CD4-positive, CD25-positive, alpha-beta regulatory T cell (primary cell): ENCODE measurements around the gene SATB2. TPM values are rescaled to one million over a fixed set of nuclear protein-coding genes. Genes with fewer than 3 reads are reported as not detected.

Experiments used
- ATAC-seq, 2 donors: fragments of 150-1000 bp; cut with Tn5 transposase; one replicate each; pipeline ENCODE4 v1.10.0; 2021; ENCODE audit warnings: low read depth in 2 of 2, moderate number of reproducible peaks in 2 of 2, moderate library complexity in 1 of 2
- DNase-seq, 3 donors: peaks; one replicate each; pipeline versions ENCODE4 v3.0.0 to v3.0.0-alpha.2; 2012 to 2022; ENCODE audit warnings: mixed read lengths in 1 of 3
- H3K27ac ChIP-seq: one replicate; pipeline ENCODE4 v1.7.0; 2013; ENCODE audit warnings: mild to moderate bottlenecking, low read length; ENCODE audit not compliant: insufficient read depth, poor library complexity, severe bottlenecking
- H3K27me3 ChIP-seq: one replicate; pipeline ENCODE4 v1.7.0; 2013; ENCODE audit warnings: low read length; ENCODE audit not compliant: control insufficient read depth, insufficient read depth
- H3K36me3 ChIP-seq: one replicate; pipeline ENCODE4 v1.7.0; 2013; ENCODE audit warnings: mild to moderate bottlenecking, low read length, moderate library complexity; ENCODE audit not compliant: control insufficient read depth, insufficient read depth
- H3K4me1 ChIP-seq: 2 replicates; pipeline ENCODE4 v1.7.0; 2013; ENCODE audit warnings: mild to moderate bottlenecking, low read length; ENCODE audit not compliant: insufficient read depth, control insufficient read depth, poor library complexity, severe bottlenecking
- H3K4me3 ChIP-seq: one replicate; pipeline ENCODE4 v1.7.0; 2013; ENCODE audit warnings: low read depth, mild to moderate bottlenecking, low read length, moderate library complexity
- H3K9me3 ChIP-seq, 2 experiments: 1 replicate in 1 of 2; 2 replicates in 1 of 2; pipeline ENCODE4 v1.7.0; 2013; ENCODE audit warnings: low read length in 2 of 2, mild to moderate bottlenecking in 1 of 2, moderate library complexity in 1 of 2; ENCODE audit not compliant: control insufficient read depth in 2 of 2
- H3K27ac Mint-ChIP-seq, 3 donors: one replicate each; pipeline ENCODE4 v1.8.0; 2020 to 2022; ENCODE audit warnings: mild to moderate bottlenecking in 3 of 3, mixed read lengths in 3 of 3, moderate library complexity in 2 of 3
- H3K27me3 Mint-ChIP-seq: one replicate; pipeline ENCODE4 v1.8.0; 2022; ENCODE audit warnings: mild to moderate bottlenecking, mixed read lengths
- H3K36me3 Mint-ChIP-seq: one replicate; pipeline ENCODE4 v1.8.0; 2020; ENCODE audit warnings: mixed read lengths
- H3K4me1 Mint-ChIP-seq, 4 donors: one replicate each; pipeline ENCODE4 v1.8.0; 2020 to 2022; ENCODE audit warnings: mixed read lengths in 4 of 4, mild to moderate bottlenecking in 1 of 4
- H3K4me3 Mint-ChIP-seq, 4 donors: one replicate each; pipeline ENCODE4 v1.8.0; 2020 to 2022; ENCODE audit warnings: mild to moderate bottlenecking in 4 of 4, mixed read lengths in 4 of 4, moderate library complexity in 3 of 4
- H3K9me3 Mint-ChIP-seq, 7 donors: one replicate each; pipeline ENCODE4 v1.8.0; 2020 to 2022; ENCODE audit warnings: mixed read lengths in 7 of 7, mild to moderate bottlenecking in 3 of 7, moderate library complexity in 2 of 7
- polyA plus RNA-seq, 4 donors: library from polyadenylated mRNA; unstranded; fragments of 300-500 nt; fragmentation: Illumina TruSeq; gene quantifications; one replicate each; pipeline ENCODE4 v1.2.3, GENCODE V29; 2021
- total RNA-seq: library from RNA; stranded (reverse); gene quantifications from one replicate; pipeline ENCODE4 v1.2.3, GENCODE V29; 2022

SATB2 gene
- total and polyA plus RNA-seq, 5 donors from 2014 or later: 0.05 TPM; not detected in 4

GRCh38 chr2:199430214-199430613 is 27.5 kb downstream of the SATB2 start:
- no peak overlapping the region for H3K27ac Mint-ChIP-seq
- no peak overlapping the region for H3K4me3 Mint-ChIP-seq
- Histone ChIP-seq H3K4me1 (no peaks in the 10 kb centered on the region), H3K27ac (no peak overlapping the region), H3K4me3 (no peak overlapping the region), H3K27me3 (peaks cover 4% of the 10 kb centered on the region), H3K36me3 (no peaks in the 10 kb centered on the region), H3K9me3 (no peaks in the 10 kb centered on the region)
- peaks cover 5% of the 10 kb centered on the region for H3K27me3 Mint-ChIP-seq
- no peaks in the 10 kb centered on the region for H3K9me3 Mint-ChIP-seq
- no peaks in the 10 kb centered on the region for H3K4me1 Mint-ChIP-seq
- ATAC-seq (no peak), DNase-seq (no peak)
- no peaks in the 10 kb centered on the region for H3K36me3 Mint-ChIP-seq

- H3K4me3 ChIP-seq: no peak overlapping the region
- DNase-seq: no peak
- Mint-ChIP-seq H3K36me3 (no peaks in the 10 kb centered on the region), H3K9me3 (no peaks in the 10 kb centered on the region), H3K4me3 (no peak overlapping the region), H3K27ac (no peak overlapping the region), H3K27me3 (peaks cover 9% of the 10 kb centered on the region), H3K4me1 (no peaks in the 10 kb centered on the region)
- H3K9me3 ChIP-seq: no peaks in the 10 kb centered on the region
- ATAC-seq: no peak
- H3K27ac ChIP-seq: no peak overlapping the region
- no peaks in the 10 kb centered on the region for H3K36me3 ChIP-seq
- H3K4me1 ChIP-seq: no peaks in the 10 kb centered on the region
- H3K27me3 ChIP-seq: peaks cover under 1% of the 10 kb centered on the region
Observed at GRCh38 chr2:199428291-199428690, 29.4 kb downstream of the SATB2 start.

DNA sequence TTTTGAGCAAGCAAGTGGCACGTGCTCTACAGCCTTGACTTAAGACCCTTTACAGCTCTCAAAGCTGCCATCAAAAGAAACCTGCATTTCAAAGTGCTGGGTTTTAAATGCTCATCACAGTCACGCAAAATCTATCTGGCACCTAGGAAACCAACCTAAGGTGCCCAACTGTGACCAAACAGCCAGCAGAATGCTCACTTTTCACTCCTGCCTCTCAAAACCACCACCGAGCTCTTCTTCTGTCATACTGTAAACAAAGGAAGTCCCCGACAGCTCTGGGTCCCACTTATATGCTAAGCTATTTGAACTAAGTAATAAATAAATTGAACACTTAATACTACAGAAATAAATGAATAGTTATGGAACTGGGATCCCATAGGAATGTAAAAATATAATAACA is 33.6 kb downstream of the SATB2 start:
- Histone ChIP-seq H3K27me3 (peaks cover 4% of the 10 kb centered on the region), H3K9me3 (no peaks in the 10 kb centered on the region), H3K4me1 (no peaks in the 10 kb centered on the region), H3K27ac (no peak overlapping the region), H3K4me3 (no peak overlapping the region), H3K36me3 (no peaks in the 10 kb centered on the region)
- Mint-ChIP-seq H3K4me3 (no peak overlapping the region), H3K9me3 (no peaks in the 10 kb centered on the region), H3K27me3 (peaks cover 4% of the 10 kb centered on the region), H3K36me3 (no peaks in the 10 kb centered on the region), H3K27ac (no peak overlapping the region), H3K4me1 (no peaks in the 10 kb centered on the region)
- ATAC-seq (no peak), DNase-seq (no peak)

DNA sequence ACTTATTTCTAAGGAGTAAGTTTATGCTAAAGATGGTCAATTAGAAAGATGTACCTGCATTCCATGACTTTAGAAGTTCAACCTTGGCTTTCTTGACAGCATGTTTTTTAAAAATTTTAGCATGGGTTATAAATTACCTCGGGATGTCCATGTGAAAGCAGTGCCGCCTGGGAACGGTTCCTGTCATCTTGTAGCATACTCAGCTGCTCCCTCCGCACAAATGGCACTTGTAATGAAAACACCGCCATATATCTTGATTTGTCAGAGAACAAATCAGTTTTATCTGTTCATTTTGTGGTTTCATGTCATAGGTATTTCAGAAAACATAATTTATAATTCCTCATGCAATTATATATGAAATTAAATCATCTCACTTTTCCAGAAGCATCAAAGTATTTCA is 38.3 kb downstream of the SATB2 start:
- Mint-ChIP-seq H3K36me3 (no peaks in the 10 kb centered on the region), H3K9me3 (peaks cover 0 to 2% (median 0%) of the 10 kb centered on the region in 7 donors), H3K27me3 (peaks cover 4% of the 10 kb centered on the region), H3K27ac (no peak overlapping the region), H3K4me1 (no peaks in the 10 kb centered on the region), H3K4me3 (no peak overlapping the region)
- H3K27me3 ChIP-seq: peaks cover 4% of the 10 kb centered on the region
- H3K4me3 ChIP-seq: no peak overlapping the region
- no peaks in the 10 kb centered on the region for H3K9me3 ChIP-seq
- no peaks in the 10 kb centered on the region for H3K4me1 ChIP-seq
- ATAC-seq (no peak), DNase-seq (no peak)
- no peak overlapping the region for H3K27ac ChIP-seq
- no peaks in the 10 kb centered on the region for H3K36me3 ChIP-seq

GRCh38 chr2:199414465-199414864 is 43.3 kb downstream of the SATB2 start:
- Mint-ChIP-seq H3K36me3 (no peaks in the 10 kb centered on the region), H3K9me3 (peaks cover 0 to 2% (median 0%) of the 10 kb centered on the region in 7 donors), H3K27ac (no peak overlapping the region), H3K4me3 (no peak overlapping the region), H3K27me3 (no peaks in the 10 kb centered on the region), H3K4me1 (no peaks in the 10 kb centered on the region)
- DNase-seq (no peak), ATAC-seq (no peak)
- no peak overlapping the region for H3K4me3 ChIP-seq
- no peaks in the 10 kb centered on the region for H3K9me3 ChIP-seq
- H3K27me3 ChIP-seq: no peaks in the 10 kb centered on the region
- no peak overlapping the region for H3K27ac ChIP-seq
- no peaks in the 10 kb centered on the region for H3K4me1 ChIP-seq
- H3K36me3 ChIP-seq: no peaks in the 10 kb centered on the region

- no peak overlapping the region for H3K4me3 ChIP-seq
- H3K36me3 ChIP-seq: no peaks in the 10 kb centered on the region
- H3K9me3 Mint-ChIP-seq: peaks cover 0 to 2% (median 0%) of the 10 kb centered on the region in 7 donors
- H3K36me3 Mint-ChIP-seq: no peaks in the 10 kb centered on the region
- H3K4me1 ChIP-seq: no peaks in the 10 kb centered on the region
- ATAC-seq (no peak), DNase-seq (no peak)
- H3K9me3 ChIP-seq: no peaks in the 10 kb centered on the region
- no peak overlapping the region for H3K27ac ChIP-seq
- no peak overlapping the region for H3K27ac Mint-ChIP-seq
- H3K4me1 Mint-ChIP-seq: no peaks in the 10 kb centered on the region
- H3K4me3 Mint-ChIP-seq: no peak overlapping the region
- no peaks in the 10 kb centered on the region for H3K27me3 ChIP-seq
- no peaks in the 10 kb centered on the region for H3K27me3 Mint-ChIP-seq
Observed at GRCh38 chr2:199414001-199414400, 43.7 kb downstream of the SATB2 start.

DNA sequence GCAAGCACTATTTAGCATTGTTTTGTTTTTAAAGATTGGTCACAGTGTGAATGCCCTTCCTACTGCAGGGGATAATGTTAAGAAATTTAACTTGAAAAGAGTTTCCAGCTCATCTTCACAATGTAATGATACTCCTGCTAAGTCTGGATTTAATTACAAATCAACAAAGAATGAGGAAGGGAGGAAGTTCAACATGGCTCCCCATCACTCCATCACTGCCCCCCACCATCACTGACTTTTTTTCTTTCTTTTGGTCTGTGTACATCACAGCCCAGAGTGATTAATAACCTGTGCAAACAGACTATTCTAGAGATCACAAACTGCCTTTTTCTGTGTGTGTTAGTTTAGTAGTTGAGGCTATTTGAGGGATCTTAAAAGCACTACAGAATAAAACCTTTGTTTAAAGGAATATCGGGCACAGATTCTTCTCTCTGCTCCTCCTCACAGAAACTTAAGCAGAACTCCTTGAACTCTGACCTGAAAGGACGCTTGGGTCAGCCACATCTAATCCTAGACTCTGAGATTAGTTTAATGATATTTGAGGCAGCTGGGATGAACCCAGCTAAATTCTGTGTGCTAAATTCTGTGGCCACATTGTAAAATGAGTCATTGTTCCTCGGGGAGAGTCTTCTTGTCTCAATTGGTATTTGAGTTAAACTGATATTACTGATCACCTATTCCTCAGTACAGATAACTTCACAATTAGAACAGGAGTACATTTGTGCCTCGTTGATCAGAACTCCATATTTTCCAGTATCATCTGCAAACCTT is 47.8 kb downstream of the SATB2 start:
- DNase-seq: no peak
- Histone ChIP-seq H3K27me3 (no peaks in the 10 kb centered on the region), H3K4me3 (no peak overlapping the region), H3K4me1 (no peaks in the 10 kb centered on the region), H3K36me3 (no peaks in the 10 kb centered on the region), H3K9me3 (no peaks in the 10 kb centered on the region), H3K27ac (no peak overlapping the region)
- no peaks in the 10 kb centered on the region for H3K36me3 Mint-ChIP-seq
- no peaks in the 10 kb centered on the region for H3K27me3 Mint-ChIP-seq
- H3K9me3 Mint-ChIP-seq: peaks cover 0 to 3% (median 0%) of the 10 kb centered on the region in 7 donors
- no peaks in the 10 kb centered on the region for H3K4me1 Mint-ChIP-seq
- H3K27ac Mint-ChIP-seq: no peak overlapping the region
- ATAC-seq: no peak
- no peak overlapping the region for H3K4me3 Mint-ChIP-seq

DNA sequence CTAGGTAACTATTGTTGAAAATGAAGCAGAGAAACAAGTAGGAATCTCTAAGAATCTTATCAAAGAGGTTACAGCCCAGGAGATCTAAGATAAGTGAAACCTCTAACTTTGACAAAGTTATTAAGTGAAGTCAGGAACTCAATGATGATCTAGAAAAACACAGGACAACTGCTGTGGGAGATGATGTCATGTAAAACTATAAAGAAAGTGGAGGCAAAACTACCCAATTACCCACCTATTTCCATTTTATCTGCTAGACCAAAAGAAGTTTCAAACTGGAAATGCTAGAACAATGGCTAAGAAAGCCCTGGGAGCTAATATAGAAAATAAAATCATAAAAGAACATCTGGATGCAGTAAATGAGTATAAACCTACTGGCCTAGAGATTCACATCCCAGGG is 50.3 kb downstream of the SATB2 start:
- Histone ChIP-seq H3K27ac (no peak overlapping the region), H3K9me3 (no peaks in the 10 kb centered on the region), H3K4me3 (no peak overlapping the region), H3K27me3 (no peaks in the 10 kb centered on the region), H3K36me3 (no peaks in the 10 kb centered on the region), H3K4me1 (no peaks in the 10 kb centered on the region)
- no peak overlapping the region for H3K4me3 Mint-ChIP-seq
- H3K27ac Mint-ChIP-seq: no peak overlapping the region
- peaks cover 0 to 3% (median 0%) of the 10 kb centered on the region in 7 donors for H3K9me3 Mint-ChIP-seq
- H3K36me3 Mint-ChIP-seq: no peaks in the 10 kb centered on the region
- DNase-seq: no peak
- no peaks in the 10 kb centered on the region for H3K4me1 Mint-ChIP-seq
- H3K27me3 Mint-ChIP-seq: no peaks in the 10 kb centered on the region
- ATAC-seq: no peak
